Measurements from ENCODE around the gene SELENOM.
"Not testable (repeated sequence)": the region's sequence is repeated elsewhere in the genome, so short reads cannot be mapped to it uniquely, and the experiment has no call there.

Gene SELENOM

DNA sequence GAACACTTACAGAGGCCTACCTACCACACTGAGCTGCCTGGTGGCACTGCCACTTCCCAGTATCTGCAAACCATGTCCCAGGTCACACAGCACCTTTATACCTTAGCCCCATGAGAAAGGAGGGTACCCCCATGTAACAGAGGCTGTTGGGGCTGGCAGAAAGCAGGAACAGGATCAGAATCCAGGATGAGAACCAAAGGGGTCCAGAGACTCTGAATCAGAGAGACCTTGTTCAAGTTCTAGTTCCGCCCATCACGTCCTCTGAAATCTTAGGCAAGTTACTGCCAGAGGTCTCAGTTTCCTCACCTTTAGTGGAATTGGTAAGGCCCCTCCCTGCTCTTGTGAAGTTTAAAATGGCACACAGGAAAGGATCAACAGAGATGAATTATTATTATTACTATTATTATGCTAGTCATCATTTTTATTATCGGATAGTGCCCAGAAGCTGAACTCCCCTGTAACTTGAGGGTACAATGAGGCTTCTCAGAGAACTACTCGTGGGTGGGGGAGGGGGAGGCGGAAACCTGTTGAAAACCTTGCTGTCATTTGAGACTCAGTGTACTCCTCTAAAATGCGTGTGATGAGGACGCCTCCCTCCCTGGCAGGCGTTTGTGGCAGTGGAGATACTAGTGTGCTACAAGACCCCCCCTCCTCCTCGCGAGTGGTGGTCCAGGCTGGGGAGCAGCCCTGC lies 9.3 kb downstream of the SELENOM start:
- no peaks in the 10 kb centered on the region for H3K27me3 ChIP-seq (ENCODE audit: insufficient read depth, low read length, poor library complexity)
- peak overlapping the region; percentile 45 for H3K56ac ChIP-seq (ENCODE audit: low read length)
- no peak overlapping the region for H3K4ac ChIP-seq (ENCODE audit: low read depth, low read length)
- no peaks in the 10 kb centered on the region for H3K79me1 ChIP-seq (ENCODE audit: low read length)
- no peak overlapping the region for H3K23ac ChIP-seq (ENCODE audit: low read length)
- H2BK5ac ChIP-seq (ENCODE audit: low read length) = no peak overlapping the region
- peak overlapping the region; percentile 12 for H3K4me2 ChIP-seq (ENCODE audit: low read length)
- H2BK120ac ChIP-seq (ENCODE audit: low read depth, low read length) = no peak overlapping the region
- no peak overlapping the region for H4K5ac ChIP-seq (ENCODE audit: low read length)
- H3K36me3 ChIP-seq (ENCODE audit: control insufficient read depth, insufficient read depth, low read length) = no peaks in the 10 kb centered on the region
- H4K8ac ChIP-seq (ENCODE audit: low read depth, low read length) = no peak overlapping the region
- H3K9ac ChIP-seq (ENCODE audit: low read length) = peak overlapping the region; percentile 49
- no peaks in the 10 kb centered on the region for H3K79me2 ChIP-seq (ENCODE audit: control insufficient read depth, insufficient read depth, low read length)
- no peak overlapping the region for H3K27ac ChIP-seq (ENCODE audit: low read depth, low read length)
- WGBS (ENCODE audit: extremely low coverage, insufficient coverage, low lambda C conversion rate) = no CpG with 5 or more reads among the region's 10 CpGs
- no peak overlapping the region for H3K4me3 ChIP-seq (ENCODE audit: low read length)
- no peak for DNase-seq
- H3K18ac ChIP-seq (ENCODE audit: low read length) = no peak overlapping the region
- no peak overlapping the region for H2AK5ac ChIP-seq (ENCODE audit: low read length)
- no peak overlapping the region for H2BK15ac ChIP-seq (replicated peaks; ENCODE audit: low read depth)
- H3K4me1 ChIP-seq (ENCODE audit: control insufficient read depth, low read depth, low read length) = peaks cover 2% of the 10 kb centered on the region

DNA sequence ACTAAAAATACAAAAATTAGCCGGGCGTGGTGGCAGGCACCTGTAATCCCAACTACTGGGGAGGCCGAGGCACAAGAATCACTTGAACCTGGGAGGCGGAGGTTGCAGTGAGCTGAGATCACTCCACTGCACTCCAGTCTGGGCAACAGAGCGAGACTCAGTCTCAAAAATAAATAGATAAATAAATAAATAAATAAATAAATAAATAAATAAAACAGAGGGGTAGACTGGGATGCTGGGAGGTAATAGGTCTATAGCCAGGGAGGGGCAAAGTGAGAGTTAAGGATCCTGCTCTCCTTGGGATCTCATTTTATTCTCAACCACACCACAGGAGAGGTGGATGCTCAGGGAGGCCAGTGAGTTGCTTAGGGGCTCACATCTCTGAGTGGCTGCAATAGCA lies 9.8 kb downstream of the SELENOM start:
- no CpG with 5 or more reads among the region's 5 CpGs for WGBS (ENCODE audit: extremely low coverage, insufficient coverage, low lambda C conversion rate)

DNA sequence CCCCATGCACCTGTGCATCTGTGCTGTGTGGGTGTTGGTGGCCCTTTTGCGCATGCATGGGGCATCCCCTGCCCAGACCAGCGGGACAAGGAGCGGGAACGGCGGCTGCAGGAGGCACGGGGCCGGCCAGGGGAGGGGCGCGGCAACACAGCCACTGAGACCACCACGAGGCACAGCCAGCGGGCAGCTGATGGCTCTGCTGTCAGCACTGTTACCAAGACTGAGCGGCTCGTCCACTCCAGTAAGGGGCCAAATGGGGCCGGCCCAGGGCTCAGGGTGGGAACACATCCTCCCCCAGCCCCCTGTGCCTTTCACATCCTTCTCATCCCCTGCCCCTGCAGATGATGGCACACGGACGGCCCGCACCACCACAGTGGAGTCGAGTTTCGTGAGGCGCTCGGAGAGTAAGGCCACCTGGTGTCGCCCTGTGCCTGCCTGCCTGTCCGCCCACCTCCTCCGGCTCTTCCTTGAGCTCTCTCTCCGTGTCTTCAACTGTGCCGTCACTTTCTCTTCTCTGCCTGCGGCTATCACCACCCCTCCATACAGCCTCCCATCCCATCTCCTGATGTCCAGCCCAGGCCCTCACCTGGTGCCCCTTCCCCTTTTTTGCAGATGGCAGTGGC lies 10.6 kb downstream of the SELENOM start:
- Histone ChIP-seq H3K4me1 (ENCODE audit: control insufficient read depth, low read depth, low read length) (peaks cover 2% of the 10 kb centered on the region), H3K4me2 (ENCODE audit: low read length) (no peak overlapping the region), H4K5ac (ENCODE audit: low read length) (no peak overlapping the region), H3K23ac (ENCODE audit: low read length) (no peak overlapping the region), H3K79me1 (ENCODE audit: low read length) (no peaks in the 10 kb centered on the region), H2AK5ac (ENCODE audit: low read length) (no peak overlapping the region), H3K4me3 (ENCODE audit: low read length) (no peak overlapping the region), H3K4ac (ENCODE audit: low read depth, low read length) (no peak overlapping the region), H2BK120ac (ENCODE audit: low read depth, low read length) (no peak overlapping the region), H3K18ac (ENCODE audit: low read length) (no peak overlapping the region), H3K36me3 (ENCODE audit: control insufficient read depth, insufficient read depth, low read length) (no peaks in the 10 kb centered on the region), H3K9ac (ENCODE audit: low read length) (no peak overlapping the region), H3K27me3 (ENCODE audit: insufficient read depth, low read length, poor library complexity) (no peaks in the 10 kb centered on the region), H4K8ac (ENCODE audit: low read depth, low read length) (no peak overlapping the region), H2BK15ac (replicated peaks; ENCODE audit: low read depth) (no peak overlapping the region), H2BK5ac (ENCODE audit: low read length) (no peak overlapping the region), H3K79me2 (ENCODE audit: control insufficient read depth, insufficient read depth, low read length) (no peaks in the 10 kb centered on the region), H3K56ac (ENCODE audit: low read length) (no peak overlapping the region), H3K27ac (ENCODE audit: low read depth, low read length) (no peak overlapping the region)
- WGBS (ENCODE audit: extremely low coverage, insufficient coverage, low lambda C conversion rate) = no CpG with 5 or more reads among the region's 27 CpGs
- no peak for DNase-seq

More for the DNA sequence above, 9.8 kb downstream of the SELENOM start:
- not testable (repeated sequence) for H3K36me3 ChIP-seq (ENCODE audit: control insufficient read depth, insufficient read depth, low read length); H3K9ac ChIP-seq (ENCODE audit: low read length); H2BK120ac ChIP-seq (ENCODE audit: low read depth, low read length); H3K4me3 ChIP-seq (ENCODE audit: low read length); H3K27me3 ChIP-seq (ENCODE audit: insufficient read depth, low read length, poor library complexity); H2BK5ac ChIP-seq (ENCODE audit: low read length); H3K79me1 ChIP-seq (ENCODE audit: low read length); H3K79me2 ChIP-seq (ENCODE audit: control insufficient read depth, insufficient read depth, low read length); H3K4me1 ChIP-seq (ENCODE audit: control insufficient read depth, low read depth, low read length); H2AK5ac ChIP-seq (ENCODE audit: low read length); H4K8ac ChIP-seq (ENCODE audit: low read depth, low read length); H3K18ac ChIP-seq (ENCODE audit: low read length); H3K4ac ChIP-seq (ENCODE audit: low read depth, low read length); H4K5ac ChIP-seq (ENCODE audit: low read length); H3K23ac ChIP-seq (ENCODE audit: low read length); H2BK15ac ChIP-seq (replicated peaks; ENCODE audit: low read depth); H3K4me2 ChIP-seq (ENCODE audit: low read length); H3K27ac ChIP-seq (ENCODE audit: low read depth, low read length); H3K56ac ChIP-seq (ENCODE audit: low read length); DNase-seq

DNA sequence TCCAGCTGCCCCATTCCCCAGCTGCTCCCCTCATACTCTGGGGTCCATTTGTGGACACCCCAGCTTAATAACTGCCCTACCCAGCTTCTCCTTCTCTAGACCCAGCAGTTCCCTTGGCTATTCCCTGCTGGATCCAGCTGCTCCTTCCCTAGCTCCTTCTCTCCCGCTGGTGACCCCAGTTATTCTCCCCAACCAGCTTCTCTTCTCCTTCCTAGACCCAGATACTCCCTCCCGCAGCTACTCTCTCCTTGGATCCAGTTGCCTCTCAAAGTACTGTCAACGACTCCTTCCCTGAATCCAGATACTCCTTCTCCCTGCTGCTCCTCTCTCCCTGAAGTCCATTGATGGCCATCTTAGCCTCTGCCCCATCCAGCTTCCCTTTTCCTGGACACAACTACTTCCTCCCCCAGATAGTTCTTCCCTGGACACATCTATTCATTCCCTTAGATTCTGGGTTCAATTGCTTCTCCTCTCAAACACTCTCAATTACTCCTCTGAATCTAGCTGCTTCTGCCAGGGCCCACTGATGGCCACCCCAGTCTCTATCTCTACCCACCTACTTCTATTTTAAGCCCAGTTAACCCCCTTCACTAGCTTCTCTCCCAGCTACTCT lies 11.6 kb downstream of the SELENOM start:
- no peak overlapping the region for H2BK120ac ChIP-seq (ENCODE audit: low read depth, low read length)
- H3K4me3 ChIP-seq (ENCODE audit: low read length) = no peak overlapping the region
- no peak overlapping the region for H3K23ac ChIP-seq (ENCODE audit: low read length)
- no CpG with 5 or more reads among the region's 3 CpGs for WGBS (ENCODE audit: extremely low coverage, insufficient coverage, low lambda C conversion rate)
- H3K36me3 ChIP-seq (ENCODE audit: control insufficient read depth, insufficient read depth, low read length) = no peaks in the 10 kb centered on the region
- no peak overlapping the region for H4K8ac ChIP-seq (ENCODE audit: low read depth, low read length)
- no peak overlapping the region for H3K27ac ChIP-seq (ENCODE audit: low read depth, low read length)
- H2BK5ac ChIP-seq (ENCODE audit: low read length) = no peak overlapping the region
- DNase-seq = no peak
- H3K18ac ChIP-seq (ENCODE audit: low read length) = no peak overlapping the region
- peaks cover 2% of the 10 kb centered on the region for H3K4me1 ChIP-seq (ENCODE audit: control insufficient read depth, low read depth, low read length)
- no peak overlapping the region for H3K56ac ChIP-seq (ENCODE audit: low read length)
- H3K9ac ChIP-seq (ENCODE audit: low read length) = no peak overlapping the region
- no peaks in the 10 kb centered on the region for H3K79me2 ChIP-seq (ENCODE audit: control insufficient read depth, insufficient read depth, low read length)
- H2BK15ac ChIP-seq (replicated peaks; ENCODE audit: low read depth) = no peak overlapping the region
- H4K5ac ChIP-seq (ENCODE audit: low read length) = no peak overlapping the region
- H3K79me1 ChIP-seq (ENCODE audit: low read length) = no peaks in the 10 kb centered on the region
- no peak overlapping the region for H3K4ac ChIP-seq (ENCODE audit: low read depth, low read length)
- H2AK5ac ChIP-seq (ENCODE audit: low read length) = no peak overlapping the region
- H3K27me3 ChIP-seq (ENCODE audit: insufficient read depth, low read length, poor library complexity) = no peaks in the 10 kb centered on the region
- no peak overlapping the region for H3K4me2 ChIP-seq (ENCODE audit: low read length)

DNA sequence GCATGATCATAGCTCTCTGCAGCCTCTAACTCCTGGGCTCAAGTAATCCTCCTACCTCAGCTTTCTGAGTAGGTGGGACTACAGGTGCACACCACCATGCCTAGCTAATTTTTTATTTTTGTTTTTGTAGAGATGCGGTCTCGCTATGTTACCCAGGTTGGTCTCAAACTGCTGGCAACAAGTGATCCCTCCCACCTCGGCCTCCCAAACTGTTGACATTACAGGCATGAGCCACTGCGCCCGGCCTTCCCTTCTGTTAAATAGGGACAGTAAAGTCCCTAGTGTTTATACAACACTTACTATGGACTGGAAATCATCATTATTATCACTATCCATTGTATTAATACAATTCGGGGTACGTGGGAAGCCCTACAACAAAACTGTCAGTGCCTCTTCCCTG lies 12.6 kb downstream of the SELENOM start:
- Histone ChIP-seq H2BK5ac (ENCODE audit: low read length) (no peak overlapping the region), H3K4ac (ENCODE audit: low read depth, low read length) (no peak overlapping the region), H3K79me2 (ENCODE audit: control insufficient read depth, insufficient read depth, low read length) (no peaks in the 10 kb centered on the region), H3K4me2 (ENCODE audit: low read length) (no peak overlapping the region), H2BK15ac (replicated peaks; ENCODE audit: low read depth) (no peak overlapping the region), H3K79me1 (ENCODE audit: low read length) (no peaks in the 10 kb centered on the region), H3K36me3 (ENCODE audit: control insufficient read depth, insufficient read depth, low read length) (no peaks in the 10 kb centered on the region), H4K8ac (ENCODE audit: low read depth, low read length) (no peak overlapping the region), H2BK120ac (ENCODE audit: low read depth, low read length) (no peak overlapping the region), H3K4me3 (ENCODE audit: low read length) (no peak overlapping the region), H3K4me1 (ENCODE audit: control insufficient read depth, low read depth, low read length) (peaks cover 2% of the 10 kb centered on the region), H3K56ac (ENCODE audit: low read length) (no peak overlapping the region), H2AK5ac (ENCODE audit: low read length) (no peak overlapping the region), H3K23ac (ENCODE audit: low read length) (no peak overlapping the region), H3K18ac (ENCODE audit: low read length) (no peak overlapping the region), H3K9ac (ENCODE audit: low read length) (no peak overlapping the region), H3K27me3 (ENCODE audit: insufficient read depth, low read length, poor library complexity) (no peaks in the 10 kb centered on the region), H3K27ac (ENCODE audit: low read depth, low read length) (no peak overlapping the region), H4K5ac (ENCODE audit: low read length) (no peak overlapping the region)
- no CpG with 5 or more reads among the region's 7 CpGs for WGBS (ENCODE audit: extremely low coverage, insufficient coverage, low lambda C conversion rate)
- DNase-seq = no peak
